ENCODE results near the gene PLEKHG4B.
"Not testable (repeated sequence)": the region's sequence is repeated elsewhere in the genome, so short reads cannot be mapped to it uniquely, and the experiment has no call there.

DNA sequence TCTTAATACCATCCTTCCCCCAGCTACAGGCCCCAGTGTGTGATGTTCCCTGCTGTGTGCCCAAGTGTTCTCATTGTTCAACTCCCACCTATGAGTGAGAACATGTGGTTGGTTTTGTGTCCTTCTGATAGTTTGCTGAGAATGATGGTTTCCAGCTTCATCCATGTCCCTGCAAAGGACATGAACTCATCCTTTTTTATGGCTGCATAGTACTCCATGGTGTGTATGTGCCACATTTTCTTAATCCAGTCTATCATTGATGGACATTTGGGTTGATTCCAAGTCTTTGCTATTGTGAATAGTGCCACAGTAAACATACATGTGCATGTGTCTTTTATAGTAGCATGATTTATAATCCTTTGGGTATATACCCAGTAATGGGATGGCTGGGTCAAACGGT is 31.7 kb upstream of the PLEKHG4B start:
- TF ChIP-seq POLR2A (IDR thresholded peaks at IDR 0.05; ENCODE audit: low read length); GATA1 (IDR thresholded peaks at IDR 0.05; ENCODE audit: low read depth, low read length): not testable (repeated sequence)
